Activated CD4-positive, alpha-beta T cell treated with anti-CD3 and anti-CD28 coated beads for 36 hours (primary cell): ENCODE measurements around the gene KCNAB1. TPM values are rescaled to one million over a fixed set of nuclear protein-coding genes. Genes with fewer than 3 reads are reported as not detected.
A peak's percentile ranks its signal among the peaks of the same experiment; 100 is the strongest.

Experiments used
- ATAC-seq: fragments of 200-7000 bp; cut with Tn5 transposase; one replicate; pipeline ENCODE4 v1.10.0; 2021; ENCODE audit warnings: mild to moderate bottlenecking, moderate library complexity
- CTCF ChIA-PET: fragments of 350-600 bp; sonication (Branson Sonifier 250); formaldehyde crosslinking; loops from one replicate; lab custom pipeline; 2021; ENCODE audit warnings: antibody characterized with exemption; lab: Charles Lee
- POLR2A ChIA-PET: fragments of 350-600 bp; sonication (Branson Sonifier 250); formaldehyde crosslinking; loops from one replicate; lab custom pipeline; 2021; ENCODE audit warnings: antibody characterized with exemption, inconsistent platforms; lab: Charles Lee
- DNase-seq: peaks from one replicate; pipeline ENCODE4 v3.0.0-alpha.2; 2020
- H3K27ac Mint-ChIP-seq: one replicate; pipeline ENCODE4 v1.8.0; 2021; ENCODE audit warnings: mixed read lengths
- H3K27me3 Mint-ChIP-seq: one replicate; pipeline ENCODE4 v1.8.0; 2021; ENCODE audit warnings: mixed read lengths
- H3K36me3 Mint-ChIP-seq: one replicate; pipeline ENCODE4 v1.8.0; 2021; ENCODE audit warnings: low read depth, mixed read lengths
- H3K4me1 Mint-ChIP-seq: one replicate; pipeline ENCODE4 v1.8.0; 2021; ENCODE audit warnings: mixed read lengths
- H3K4me3 Mint-ChIP-seq: one replicate; pipeline ENCODE4 v1.8.0; 2021; ENCODE audit warnings: mild to moderate bottlenecking, moderate library complexity, mixed read lengths
- H3K9me3 Mint-ChIP-seq: one replicate; pipeline ENCODE4 v1.8.0; 2021; ENCODE audit warnings: low read depth, mixed read lengths
- intact Hi-C, 2 experiments: fragments of 100-400 bp; cut with DNase I in 1 of 2; cut with micrococcal nuclease in 1 of 2; formaldehyde crosslinking; loops; one replicate each; pipeline versions ENCODE4 v1.14.2 to v1.15.1; 2022 to 2024; cut with DNase I, micrococcal nuclease
- total RNA-seq, 2 experiments: library from RNA; stranded (reverse); gene quantifications; one replicate each; pipeline ENCODE4 v1.2.3, GENCODE V29; 2021

Gene KCNAB1
- total RNA-seq, 2 experiments from 2014 or later, result not detected

GRCh38 chr3:156158656-156159295 lies 38.4 kb downstream of the KCNAB1 start:
- Mint-ChIP-seq H3K4me1 (peaks cover 11% of the 10 kb centered on the region), H3K27ac (no peak overlapping the region), H3K27me3 (no peaks in the 10 kb centered on the region), H3K36me3 (no peaks in the 10 kb centered on the region), H3K9me3 (no peaks in the 10 kb centered on the region), H3K4me3 (no peak overlapping the region)
- ChIA-PET POLR2A (no interaction called here), CTCF (interaction anchor here (1.4 kb wide), 1 partner anchor 8 kb away, joined by 7 read pairs; no protein-coding TSS in a partner anchor)
- intact Hi-C loops, result loop anchor here in 1 of 2 experiments (10.0 kb wide), 1 partner anchor 516 kb away; the partner anchor contains the start of gene TIPARP
- DNase-seq (no peak), ATAC-seq (peak; percentile 16)

GRCh38 chr3:156160647-156161046 lies 40.3 kb downstream of the KCNAB1 start:
- ChIA-PET CTCF (interaction anchor here (0.6 to 0.9 kb wide), 2 partner anchors 8 to 28 kb away, joined by 3 read pairs; no protein-coding TSS in a partner anchor), POLR2A (no interaction called here)
- Mint-ChIP-seq H3K27me3 (peaks cover 2% of the 10 kb centered on the region), H3K9me3 (no peaks in the 10 kb centered on the region), H3K4me3 (no peak overlapping the region), H3K4me1 (peaks cover 11% of the 10 kb centered on the region), H3K36me3 (no peaks in the 10 kb centered on the region), H3K27ac (no peak overlapping the region)
- intact Hi-C loops, result no loop called here
- no peak for DNase-seq
- peak; percentile 69 for ATAC-seq

- Mint-ChIP-seq H3K9me3 (no peaks in the 10 kb centered on the region), H3K36me3 (no peaks in the 10 kb centered on the region), H3K27me3 (peaks cover 2% of the 10 kb centered on the region), H3K4me1 (peaks cover 11% of the 10 kb centered on the region), H3K4me3 (no peak overlapping the region), H3K27ac (no peak overlapping the region)
- CTCF ChIA-PET, result interaction anchor here (0.7 to 0.8 kb wide), 2 partner anchors 9 to 393 kb away, joined by 3 to 5 read pairs; no protein-coding TSS in a partner anchor
- ATAC-seq, result peak; percentile 36
- intact Hi-C loops, result no loop called here
- POLR2A ChIA-PET, result no interaction called here
- DNase-seq, result no peak
These were observed 40.8 kb downstream of the KCNAB1 start for GRCh38 chr3:156161172-156161571.

- DNase-seq, result no peak
- H3K9me3 Mint-ChIP-seq, result no peaks in the 10 kb centered on the region
- CTCF ChIA-PET, result interaction anchor here (0.8 to 1.5 kb wide), 2 partner anchors 11 to 12 kb away, joined by 5 to 11 read pairs; no protein-coding TSS in a partner anchor
- H3K36me3 Mint-ChIP-seq, result no peaks in the 10 kb centered on the region
- H3K4me1 Mint-ChIP-seq, result peaks cover 11% of the 10 kb centered on the region
- POLR2A ChIA-PET, result no interaction called here
- intact Hi-C loops, result no loop called here
- H3K27ac Mint-ChIP-seq, result no peak overlapping the region
- no peak overlapping the region for H3K4me3 Mint-ChIP-seq
- peaks cover 4% of the 10 kb centered on the region for H3K27me3 Mint-ChIP-seq
- no peak for ATAC-seq
These were observed 43.5 kb downstream of the KCNAB1 start for GRCh38 chr3:156163848-156164247.

GRCh38 chr3:156166808-156167207 lies 46.4 kb downstream of the KCNAB1 start:
- no peak for ATAC-seq
- Mint-ChIP-seq H3K27me3 (peaks cover 11% of the 10 kb centered on the region), H3K4me1 (no peaks in the 10 kb centered on the region), H3K27ac (no peak overlapping the region), H3K36me3 (no peaks in the 10 kb centered on the region), H3K4me3 (no peak overlapping the region), H3K9me3 (no peaks in the 10 kb centered on the region)
- CTCF ChIA-PET, result interaction anchor here (0.6 to 1.8 kb wide), 5 partner anchors 12 to 388 kb away, joined by 3 to 5 read pairs (median 4); partner anchors contain the start of gene SSR3
- intact Hi-C loops, result no loop called here
- DNase-seq, result no peak
- POLR2A ChIA-PET, result no interaction called here

- no peak overlapping the region for H3K4me3 Mint-ChIP-seq
- H3K9me3 Mint-ChIP-seq, result no peaks in the 10 kb centered on the region
- ChIA-PET CTCF (interaction anchor here (1.6 kb wide), 1 partner anchor 339 kb away, joined by 3 read pairs; no protein-coding TSS in a partner anchor), POLR2A (no interaction called here)
- no peak overlapping the region for H3K27ac Mint-ChIP-seq
- DNase-seq, result no peak
- no peak for ATAC-seq
- intact Hi-C loops, result no loop called here
- H3K36me3 Mint-ChIP-seq, result no peaks in the 10 kb centered on the region
- H3K4me1 Mint-ChIP-seq, result no peaks in the 10 kb centered on the region
- H3K27me3 Mint-ChIP-seq, result peaks cover 10% of the 10 kb centered on the region
These were observed 50.2 kb downstream of the KCNAB1 start for GRCh38 chr3:156170571-156170970.

GRCh38 chr3:156171281-156172267 lies 51.2 kb downstream of the KCNAB1 start:
- no peak overlapping the region for H3K4me3 Mint-ChIP-seq
- H3K27ac Mint-ChIP-seq, result no peak overlapping the region
- ChIA-PET POLR2A (no interaction called here), CTCF (interaction anchor here (1.6 kb wide), 1 partner anchor 338 kb away, joined by 3 read pairs; no protein-coding TSS in a partner anchor)
- peaks cover 10% of the 10 kb centered on the region for H3K27me3 Mint-ChIP-seq
- ATAC-seq, result no peak
- intact Hi-C loops, result no loop called here
- no peaks in the 10 kb centered on the region for H3K4me1 Mint-ChIP-seq
- DNase-seq, result no peak
- no peaks in the 10 kb centered on the region for H3K36me3 Mint-ChIP-seq
- H3K9me3 Mint-ChIP-seq, result no peaks in the 10 kb centered on the region

- no peak for ATAC-seq
- no peak overlapping the region for H3K4me3 Mint-ChIP-seq
- intact Hi-C loops, result no loop called here
- CTCF ChIA-PET, result interaction anchor here (0.6 kb wide), 1 partner anchor 308 kb away, joined by 3 read pairs; no protein-coding TSS in a partner anchor
- peaks cover 9% of the 10 kb centered on the region for H3K27me3 Mint-ChIP-seq
- POLR2A ChIA-PET, result no interaction called here
- H3K36me3 Mint-ChIP-seq, result no peaks in the 10 kb centered on the region
- DNase-seq, result no peak
- no peaks in the 10 kb centered on the region for H3K9me3 Mint-ChIP-seq
- no peaks in the 10 kb centered on the region for H3K4me1 Mint-ChIP-seq
- no peak overlapping the region for H3K27ac Mint-ChIP-seq
These were observed 52.2 kb downstream of the KCNAB1 start for GRCh38 chr3:156172536-156172935.

GRCh38 chr3:156174229-156174847 lies 54.0 kb downstream of the KCNAB1 start:
- intact Hi-C loops, result no loop called here
- no peak for DNase-seq
- no peak overlapping the region for H3K4me3 Mint-ChIP-seq
- H3K4me1 Mint-ChIP-seq, result no peaks in the 10 kb centered on the region
- POLR2A ChIA-PET, result no interaction called here
- H3K27ac Mint-ChIP-seq, result no peak overlapping the region
- H3K36me3 Mint-ChIP-seq, result no peaks in the 10 kb centered on the region
- no peak for ATAC-seq
- no peaks in the 10 kb centered on the region for H3K9me3 Mint-ChIP-seq
- CTCF ChIA-PET, result interaction anchor here (0.6 to 1.3 kb wide), 3 partner anchors 11 to 336 kb away, joined by 3 read pairs; no protein-coding TSS in a partner anchor
- H3K27me3 Mint-ChIP-seq, result peaks cover 8% of the 10 kb centered on the region

GRCh38 chr3:156175570-156175969 lies 55.2 kb downstream of the KCNAB1 start:
- Mint-ChIP-seq H3K9me3 (no peaks in the 10 kb centered on the region), H3K36me3 (no peaks in the 10 kb centered on the region), H3K4me1 (no peaks in the 10 kb centered on the region), H3K27ac (no peak overlapping the region), H3K27me3 (peaks cover 2% of the 10 kb centered on the region), H3K4me3 (no peak overlapping the region)
- ChIA-PET CTCF (no interaction called here), POLR2A (no interaction called here)
- intact Hi-C loops, result no loop called here
- no peak for DNase-seq
- ATAC-seq, result no peak

- no peaks in the 10 kb centered on the region for H3K36me3 Mint-ChIP-seq
- no peak for DNase-seq
- H3K9me3 Mint-ChIP-seq, result no peaks in the 10 kb centered on the region
- no peak overlapping the region for H3K27ac Mint-ChIP-seq
- ATAC-seq, result no peak
- ChIA-PET CTCF (no interaction called here), POLR2A (no interaction called here)
- no peak overlapping the region for H3K4me3 Mint-ChIP-seq
- H3K27me3 Mint-ChIP-seq, result peaks cover 1% of the 10 kb centered on the region
- H3K4me1 Mint-ChIP-seq, result no peaks in the 10 kb centered on the region
- intact Hi-C loops, result no loop called here
These were observed 55.7 kb downstream of the KCNAB1 start for GRCh38 chr3:156176048-156176447.
